Transverse colon (tissue), 4 donors: ENCODE measurements around the gene PDZD7.

Experiments
- POLR2A ChIP-seq: fragments of 450-650 bp; IDR thresholded peaks from one replicate; pipeline ENCODE4 v1.6.1; 2016; ENCODE audit warnings: antibody characterized with exemption, mild to moderate bottlenecking, moderate library complexity
- POLR2AphosphoS5 ChIP-seq, 3 donors: sonication (generic); formaldehyde crosslinking; IDR thresholded peaks; one replicate each; pipeline ENCODE4 v1.6.1; 2016; ENCODE audit warnings: antibody characterized with exemption in 3 of 3
- TF ChIP-seq, protein P1 (sequence below), 5 experiments: fragments of 200-600 bp in 3 of 5; fragments of 450-650 bp in 2 of 5; sonication (generic) in 3 of 5; IDR thresholded peaks; 1 replicate in 2 of 5; 2 replicates in 3 of 5; pipeline ENCODE4 v1.5.1; 2016 to 2017; ENCODE audit warnings: antibody characterized with exemption in 5 of 5, inconsistent platforms in 3 of 5, mild to moderate bottlenecking in 2 of 5, moderate library complexity in 1 of 5

DNA sequence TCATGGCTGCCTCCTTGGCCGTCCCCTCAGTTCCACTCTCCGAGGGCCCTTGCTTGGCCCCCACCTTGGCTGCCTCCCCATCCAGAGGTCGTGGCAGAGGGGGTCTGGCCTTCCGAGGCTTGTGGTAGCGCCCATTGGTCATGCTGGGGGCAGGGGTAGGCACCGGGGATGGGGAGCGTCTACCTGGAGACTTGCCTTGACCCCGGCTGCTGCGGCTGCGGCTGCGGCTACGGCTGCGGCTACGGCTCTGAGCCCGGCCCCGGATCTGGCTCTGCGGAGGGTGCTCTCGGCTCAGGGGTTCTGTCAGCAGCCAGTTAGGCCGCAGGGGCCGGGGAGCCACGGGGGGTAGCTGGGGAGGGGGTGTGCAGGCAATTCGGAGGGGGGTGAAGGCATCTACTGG lies 20.6 kb downstream of the PDZD7 start:
- TF ChIP-seq, protein P1, sequence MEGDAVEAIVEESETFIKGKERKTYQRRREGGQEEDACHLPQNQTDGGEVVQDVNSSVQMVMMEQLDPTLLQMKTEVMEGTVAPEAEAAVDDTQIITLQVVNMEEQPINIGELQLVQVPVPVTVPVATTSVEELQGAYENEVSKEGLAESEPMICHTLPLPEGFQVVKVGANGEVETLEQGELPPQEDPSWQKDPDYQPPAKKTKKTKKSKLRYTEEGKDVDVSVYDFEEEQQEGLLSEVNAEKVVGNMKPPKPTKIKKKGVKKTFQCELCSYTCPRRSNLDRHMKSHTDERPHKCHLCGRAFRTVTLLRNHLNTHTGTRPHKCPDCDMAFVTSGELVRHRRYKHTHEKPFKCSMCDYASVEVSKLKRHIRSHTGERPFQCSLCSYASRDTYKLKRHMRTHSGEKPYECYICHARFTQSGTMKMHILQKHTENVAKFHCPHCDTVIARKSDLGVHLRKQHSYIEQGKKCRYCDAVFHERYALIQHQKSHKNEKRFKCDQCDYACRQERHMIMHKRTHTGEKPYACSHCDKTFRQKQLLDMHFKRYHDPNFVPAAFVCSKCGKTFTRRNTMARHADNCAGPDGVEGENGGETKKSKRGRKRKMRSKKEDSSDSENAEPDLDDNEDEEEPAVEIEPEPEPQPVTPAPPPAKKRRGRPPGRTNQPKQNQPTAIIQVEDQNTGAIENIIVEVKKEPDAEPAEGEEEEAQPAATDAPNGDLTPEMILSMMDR (IDR thresholded peaks at IDR 0.05), result no peak
- TF ChIP-seq POLR2A (no peak), POLR2AphosphoS5 (IDR thresholded peaks at IDR 0.05) (no peak)
